Right atrium auricular region (tissue), 2 donors: ENCODE results near the gene TRIM69. TPM values are rescaled to one million over a fixed set of nuclear protein-coding genes. Genes with fewer than 3 reads are reported as not detected.
A peak's percentile ranks its signal among the peaks of the same experiment; 100 is the strongest.

Experiments used
- DNase-seq: peaks from one replicate; pipeline ENCODE4 v3.0.0-alpha.2; 2019; ENCODE audit warnings: low spot score
- H3K27ac ChIP-seq, 2 donors: fragments of 200-600 bp; sonication (generic); 1 replicate in 1 of 2; 2 replicates in 1 of 2; pipeline ENCODE4 v1.5.1; 2016 to 2019
- H3K27me3 ChIP-seq, 2 donors: fragments of 200-600 bp; sonication (generic); one replicate each; pipeline versions ENCODE4 v1.5.1 to v1.6.0; 2017 to 2019
- H3K36me3 ChIP-seq: fragments of 200-600 bp; sonication (generic); one replicate; pipeline ENCODE4 v1.5.1; 2016
- H3K4me1 ChIP-seq, 2 donors: fragments of 200-600 bp; sonication (generic); one replicate each; pipeline versions ENCODE4 v1.5.1 to v1.6.0; 2017 to 2019
- H3K4me3 ChIP-seq, 2 donors: fragments of 200-600 bp; sonication (generic); 1 replicate in 1 of 2; 2 replicates in 1 of 2; pipeline ENCODE4 v1.5.1; 2017 to 2019; ENCODE audit warnings: mild to moderate bottlenecking in 1 of 2, moderate library complexity in 1 of 2
- H3K9me3 ChIP-seq, 2 donors: fragments of 200-600 bp; sonication (generic); one replicate each; pipeline ENCODE4 v1.5.1; 2019
- CTCF ChIP-seq, 2 donors: fragments of 200-600 bp; sonication (generic); IDR thresholded peaks; one replicate each; pipeline ENCODE4 v1.5.1; 2019; ENCODE audit warnings: antibody characterized with exemption in 2 of 2
- total RNA-seq, 2 donors: library from RNA; depleted of rRNA; stranded (reverse); fragments of >200 nt; gene quantifications; one replicate each; pipeline ENCODE4 v1.1.0, GENCODE V29; 2016

The TRIM69 gene
- total RNA-seq, 2 donors from 2014 or later: 28.9 to 55.1 TPM

- Histone ChIP-seq H3K4me1 (peaks cover 0 to 3% of the 10 kb centered on the region in 2 donors), H3K9me3 (no peaks in the 10 kb centered on the region), H3K4me3 (no peak overlapping the region), H3K27me3 (no peaks in the 10 kb centered on the region), H3K36me3 (no peaks in the 10 kb centered on the region), H3K27ac (no peak overlapping the region)
- no peak for TF ChIP-seq CTCF (IDR thresholded peaks at IDR 0.05)
- no peak for DNase-seq
Measured at GRCh38 chr15:44811337-44811736, 75.0 kb downstream of the TRIM69 start.

- no peak overlapping the region for H3K27ac ChIP-seq
- H3K9me3 ChIP-seq: no peaks in the 10 kb centered on the region
- no peaks in the 10 kb centered on the region for H3K27me3 ChIP-seq
- H3K36me3 ChIP-seq: no peaks in the 10 kb centered on the region
- DNase-seq: no peak
- peaks cover 0 to 3% of the 10 kb centered on the region in 2 donors for H3K4me1 ChIP-seq
- no peak overlapping the region for H3K4me3 ChIP-seq
- TF ChIP-seq CTCF (IDR thresholded peaks at IDR 0.05): no peak
Measured at GRCh38 chr15:44812029-44812517, 75.7 kb downstream of the TRIM69 start.

GRCh38 chr15:44813231-44813630 is 76.9 kb downstream of the TRIM69 start:
- Histone ChIP-seq H3K27me3 (no peaks in the 10 kb centered on the region), H3K36me3 (no peaks in the 10 kb centered on the region), H3K4me3 (no peak overlapping the region), H3K4me1 (peaks cover 0 to 3% of the 10 kb centered on the region in 2 donors), H3K9me3 (no peaks in the 10 kb centered on the region), H3K27ac (peak overlapping the region in 1 of 2 donors; percentile 10)
- DNase-seq: no peak
- no peak for TF ChIP-seq CTCF (IDR thresholded peaks at IDR 0.05)

Other genes starting within 250 kb of the TRIM69 start
- 10 to 100 TPM; 27.2 to 34.5 TPM for gene EIF3J, start 199.4 kb upstream of the TRIM69 start, total RNA-seq
- gene SPG11, start 72.9 kb upstream of the TRIM69 start, total RNA-seq: 10 to 100 TPM; 34.2 to 40.1 TPM
- gene PATL2, start 25.2 kb upstream of the TRIM69 start, total RNA-seq: 1 to 10 TPM in 1 of 2 donors, under 1 TPM in 1; 0.75 to 4.5 TPM
- 1,000 to 10,000 TPM; 1,354 to 2,259 TPM for gene B2M, start 25.0 kb upstream of the TRIM69 start, total RNA-seq
- not detected for gene TERB2, start 220.2 kb downstream of the TRIM69 start, total RNA-seq